K562 treated with DMSO at 1 percent for 4 hours (cell line): ENCODE results near the gene REV1. TPM values are rescaled to one million over a fixed set of nuclear protein-coding genes. Genes with fewer than 3 reads are reported as not detected.

Experiments
- total RNA-seq: library from RNA; unstranded; fragments of 300-600 nt; gene quantifications from 2 replicates; pipeline ENCODE4 v1.2.3, GENCODE V29; 2022; ENCODE audit not compliant: insufficient read depth

Gene REV1
- total RNA-seq: 16.4 and 20.1 TPM in 2 replicates

GRCh38 chr2:99489761-99490622, at the start of gene REV1:
REV1 (minus strand) TSS chr2:99490017; CDS start chr2:99464975, 25,042 bp downstream.

Other genes starting within 250 kb of the REV1 start
- gene LYG2, start 234.4 kb downstream of the REV1 start, total RNA-seq: 1.3 TPM in 1 of 2 replicates, not detected in the other
- 1.8 and 2.0 TPM in 2 replicates for gene LYG1, start 188.8 kb downstream of the REV1 start, total RNA-seq
- 17.0 and 21.2 TPM in 2 replicates for gene TXNDC9, start 153.7 kb downstream of the REV1 start, total RNA-seq
- gene EIF5B, start 152.6 kb downstream of the REV1 start, total RNA-seq: 29.1 and 32.9 TPM in 2 replicates